Endothelial cell of umbilical vein (primary cell): Measurements from ENCODE around the gene IL5RA.

ENCODE experiments used
- CTCF ChIP-seq, 2 donors: IDR thresholded peaks; 1 replicate in 1 of 2; 2 replicates in 1 of 2; pipeline ENCODE4 v1.5.1; 2011; ENCODE audit warnings: low read length in 2 of 2, mild to moderate bottlenecking in 2 of 2, moderate library complexity in 2 of 2, control low read depth in 1 of 2, inconsistent platforms in 1 of 2, low read depth in 1 of 2; ENCODE audit not compliant: insufficient read depth in 1 of 2; ENCODE audit errors: extremely low read depth in 1 of 2
- FOS ChIP-seq: IDR thresholded peaks from 2 replicates; pipeline ENCODE4 v1.6.1; 2011; ENCODE audit warnings: mild to moderate bottlenecking, low read length, moderate library complexity, borderline replicate concordance; ENCODE audit not compliant: insufficient read depth
- GATA2 ChIP-seq: IDR thresholded peaks from 2 replicates; pipeline ENCODE4 v1.7.0; 2011; ENCODE audit warnings: low read depth, mild to moderate bottlenecking, moderate library complexity, mixed read lengths, low read length; ENCODE audit not compliant: insufficient read length, insufficient read depth
- JUN ChIP-seq: IDR thresholded peaks from 2 replicates; pipeline ENCODE4 v1.6.1; 2011; ENCODE audit warnings: borderline replicate concordance, low read depth; ENCODE audit not compliant: insufficient read length, insufficient read depth
- POLR2A ChIP-seq: IDR thresholded peaks from 2 replicates; pipeline ENCODE4 v1.6.1; 2012; ENCODE audit warnings: low read depth, mild to moderate bottlenecking, control low read depth, low read length
- POLR2AphosphoS5 ChIP-seq: IDR thresholded peaks from 2 replicates; pipeline ENCODE4 v1.6.1; 2012; ENCODE audit warnings: low read depth, mild to moderate bottlenecking, control low read depth, low read length, moderate library complexity; ENCODE audit not compliant: insufficient read depth
- TF ChIP-seq, protein P1 (sequence below): IDR thresholded peaks from 2 replicates; pipeline ENCODE4 v1.6.1; 2011; ENCODE audit not compliant: insufficient read depth, insufficient read length

DNA sequence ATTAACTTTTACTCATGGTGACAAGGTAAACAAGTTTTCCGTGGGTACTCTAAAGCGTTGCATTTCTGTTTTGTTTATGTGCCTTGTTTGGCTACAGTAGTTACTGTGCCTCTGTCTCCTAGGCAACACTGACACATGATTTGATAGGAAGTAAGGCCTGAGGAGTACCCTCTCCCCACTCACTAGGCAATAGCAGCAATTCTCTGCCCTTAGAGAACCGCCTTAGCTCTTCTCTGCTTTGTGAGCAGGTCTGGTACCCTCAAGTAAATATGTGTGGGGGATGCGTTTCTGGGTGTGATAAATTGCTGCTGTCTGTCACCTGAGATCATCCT lies at the start of gene IL5RA:
- TF ChIP-seq CTCF (IDR thresholded peaks at IDR 0.05; ENCODE audit: extremely low read depth in 1 of 2, insufficient read depth in 1 of 2, low read depth in 1 of 2, low read length in 2 of 2) (no peak), FOS (no peak), POLR2AphosphoS5 (no peak), POLR2A (no peak), JUN (no peak), GATA2 (no peak)
- TF ChIP-seq, protein P1, sequence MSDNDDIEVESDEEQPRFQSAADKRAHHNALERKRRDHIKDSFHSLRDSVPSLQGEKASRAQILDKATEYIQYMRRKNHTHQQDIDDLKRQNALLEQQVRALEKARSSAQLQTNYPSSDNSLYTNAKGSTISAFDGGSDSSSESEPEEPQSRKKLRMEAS = no peak
